B cell (primary cell): Measurements from ENCODE around the gene LIPC.

Experiments used
- CTCF ChIP-seq: fragments of 200-600 bp; IDR thresholded peaks from one replicate; pipeline ENCODE4 v1.8.0; 2022; ENCODE audit warnings: antibody characterized with exemption, mild to moderate bottlenecking
- EZH2 ChIP-seq: IDR thresholded peaks from 2 replicates; pipeline ENCODE4 v1.6.1; 2012; ENCODE audit warnings: borderline replicate concordance, low read depth, mild to moderate bottlenecking, moderate library complexity, low read length; ENCODE audit not compliant: insufficient read depth, poor library complexity, severe bottlenecking

- no peak for TF ChIP-seq CTCF
- TF ChIP-seq EZH2: no peak
These were observed 17.1 kb downstream of the LIPC start for GRCh38 chr15:58448906-58449305.
